GM23338 (cell line): ENCODE results near the gene TMEM123. TPM values are rescaled to one million over a fixed set of nuclear protein-coding genes. Genes with fewer than 3 reads are reported as not detected.

Source experiments
- ATAC-seq: fragments of 200-7000 bp; cut with Tn5 transposase; 3 replicates; pipeline ENCODE4 v1.9.1; 2020
- DNase-seq: peaks from one replicate; pipeline ENCODE4 v3.0.0-alpha.2; 2015; ENCODE audit warnings: low spot score
- H2AFZ ChIP-seq: fragments of 200-600 bp; sonication (generic); 2 replicates; pipeline ENCODE4 v1.8.0; 2016; ENCODE audit warnings: antibody characterized with exemption, mild to moderate bottlenecking, moderate library complexity
- H3F3A ChIP-seq: fragments of 200-600 bp; sonication (generic); replicated peaks from 2 replicates; pipeline ENCODE4 v1.8.0; 2017; ENCODE audit warnings: antibody characterized with exemption, mixed run types, low read depth
- H3K27ac ChIP-seq: fragments of 200-600 bp; sonication (generic); 2 replicates; pipeline ENCODE4 v1.6.1; 2016; ENCODE audit warnings: low read depth
- H3K27me3 ChIP-seq: fragments of 200-600 bp; sonication (generic); 2 replicates; pipeline ENCODE4 v1.8.0; 2016; ENCODE audit warnings: mild to moderate bottlenecking, mixed run types, moderate library complexity; ENCODE audit not compliant: insufficient read depth
- H3K36me3 ChIP-seq: fragments of 200-600 bp; sonication (generic); 2 replicates; pipeline ENCODE4 v1.8.0; 2016; ENCODE audit warnings: mild to moderate bottlenecking; ENCODE audit not compliant: insufficient read depth
- H3K4me1 ChIP-seq: fragments of 200-600 bp; sonication (generic); 2 replicates; pipeline ENCODE4 v1.8.0; 2016; ENCODE audit warnings: mild to moderate bottlenecking, moderate library complexity; ENCODE audit not compliant: insufficient read depth
- H3K4me2 ChIP-seq: fragments of 200-600 bp; sonication (generic); 2 replicates; pipeline ENCODE4 v1.7.1; 2017; ENCODE audit warnings: mixed run types
- H3K4me3 ChIP-seq: fragments of 200-600 bp; sonication (generic); 2 replicates; pipeline ENCODE4 v1.6.1; 2016; ENCODE audit warnings: mixed run types
- H3K79me2 ChIP-seq: fragments of 200-600 bp; sonication (generic); replicated peaks from 2 replicates; pipeline ENCODE4 v1.8.0; 2017; ENCODE audit warnings: mild to moderate bottlenecking; ENCODE audit not compliant: insufficient read depth
- H3K9me2 ChIP-seq: fragments of 200-600 bp; sonication (generic); 2 replicates; pipeline ENCODE4 v1.8.0; 2017; ENCODE audit not compliant: insufficient read depth
- H4K20me1 ChIP-seq: fragments of 200-600 bp; sonication (generic); replicated peaks from 2 replicates; pipeline ENCODE4 v1.8.0; 2017; ENCODE audit warnings: mild to moderate bottlenecking; ENCODE audit not compliant: insufficient read depth
- H3K27ac Mint-ChIP-seq: 2 replicates; pipeline ENCODE4 v1.8.0; 2020; ENCODE audit warnings: inconsistent platforms, mild to moderate bottlenecking, moderate library complexity, mixed read lengths
- H3K27me3 Mint-ChIP-seq: 3 replicates; pipeline ENCODE4 v1.8.0; 2022; ENCODE audit warnings: low read depth, mild to moderate bottlenecking, moderate library complexity, mixed read lengths, inconsistent platforms; ENCODE audit not compliant: insufficient read depth, poor library complexity
- H3K36me3 Mint-ChIP-seq: 3 replicates; pipeline ENCODE4 v1.8.0; 2021; ENCODE audit warnings: low read depth, mild to moderate bottlenecking, inconsistent platforms, moderate library complexity, mixed read lengths
- H3K4me1 Mint-ChIP-seq: 3 replicates; pipeline ENCODE4 v1.8.0; 2020; ENCODE audit warnings: mild to moderate bottlenecking, inconsistent platforms, mixed read lengths
- H3K4me3 Mint-ChIP-seq: 3 replicates; pipeline ENCODE4 v1.8.0; 2021; ENCODE audit warnings: moderate library complexity, mild to moderate bottlenecking, inconsistent platforms, mixed read lengths
- H3K9me3 Mint-ChIP-seq: 3 replicates; pipeline ENCODE4 v1.8.0; 2020; ENCODE audit warnings: moderate library complexity, mild to moderate bottlenecking, inconsistent platforms, mixed read lengths
- CREB1 ChIP-seq: fragments of 250-450 bp; sonication (Bioruptor Pico); IDR thresholded peaks from 2 replicates; pipeline ENCODE4 v1.5.0; 2020; ENCODE audit warnings: low read depth, mild to moderate bottlenecking, moderate library complexity
- CTCF ChIP-seq, 2 experiments: fragments of 200-600 bp in 1 of 2; sonication (generic) in 1 of 2; conservative IDR thresholded peaks; 2 replicates each; pipeline versions ENCODE4 v1.5.1 to v1.6.1; 2016 to 2017; ENCODE audit warnings: antibody characterized with exemption in 2 of 2, low read depth in 2 of 2, mild to moderate bottlenecking in 2 of 2, moderate library complexity in 1 of 2
- ETS1 ChIP-seq: IDR thresholded peaks from 2 replicates; pipeline ENCODE4 v1.6.1; 2016; ENCODE audit warnings: antibody characterized with exemption
- EZH2 ChIP-seq: fragments of 200-600 bp; sonication (generic); IDR thresholded peaks from one replicate; pipeline ENCODE4 v1.8.0; 2017; ENCODE audit warnings: antibody characterized with exemption, mild to moderate bottlenecking, low read depth; ENCODE audit not compliant: unreplicated experiment
- EZH2phosphoT487 ChIP-seq: fragments of 200-600 bp; sonication (generic); IDR thresholded peaks from one replicate; pipeline ENCODE4 v1.8.1; 2018; ENCODE audit warnings: antibody characterized with exemption; ENCODE audit not compliant: unreplicated experiment
- JUNB ChIP-seq: IDR thresholded peaks from one replicate; pipeline ENCODE4 v1.6.1; 2016; ENCODE audit warnings: antibody characterized with exemption; ENCODE audit not compliant: unreplicated experiment
- NANOG ChIP-seq: IDR thresholded peaks from 2 replicates; pipeline ENCODE4 v1.6.1; 2016; ENCODE audit warnings: antibody characterized with exemption, borderline replicate concordance
- POLR2AphosphoS5 ChIP-seq: IDR thresholded peaks from 2 replicates; pipeline ENCODE4 v1.6.1; 2016; ENCODE audit warnings: antibody characterized with exemption, low read depth
- REST ChIP-seq: IDR thresholded peaks from one replicate; pipeline ENCODE4 v1.6.1; 2018; ENCODE audit warnings: antibody characterized with exemption; ENCODE audit not compliant: unreplicated experiment
- STAT1 ChIP-seq: IDR thresholded peaks from one replicate; pipeline ENCODE4 v1.6.1; 2016; ENCODE audit warnings: antibody characterized with exemption; ENCODE audit not compliant: unreplicated experiment
- ZNF114 ChIP-seq: fragments of 250-450 bp; sonication (Bioruptor Pico); IDR thresholded peaks from 2 replicates; pipeline ENCODE4 v1.5.0; 2020; ENCODE audit warnings: mild to moderate bottlenecking, moderate library complexity
- ZNF331 ChIP-seq: fragments of 250-450 bp; sonication (Bioruptor Pico); IDR thresholded peaks from 2 replicates; pipeline ENCODE4 v1.5.0; 2020; ENCODE audit warnings: low read depth, mild to moderate bottlenecking, moderate library complexity
- ZNF462 ChIP-seq: fragments of 250-450 bp; sonication (Bioruptor Pico); IDR thresholded peaks from 2 replicates; pipeline ENCODE4 v1.5.0; 2020; ENCODE audit warnings: mild to moderate bottlenecking, moderate library complexity
- polyA plus RNA-seq: library from polyadenylated mRNA; unstranded; fragments of >200 nt; fragmentation: Nextera tagmentation; extraction: Ambion mirVana; gene quantifications from 2 replicates; pipeline ENCODE4 v1.2.1, GENCODE V29; 2016
- total RNA-seq: library from RNA; depleted of rRNA; stranded (reverse); fragments of >200 nt; shearing (Covaris generic); gene quantifications from 2 replicates; pipeline ENCODE4 v1.2.3, GENCODE V29; 2014

The TMEM123 gene
- total and polyA plus RNA-seq, 2 experiments from 2014 or later: 44.1 to 61.0 TPM

GRCh38 chr11:102357116-102357515 lies 95.4 kb downstream of the TMEM123 start:
- no peak overlapping the region for H3K4me2 ChIP-seq
- TF ChIP-seq POLR2AphosphoS5 (no peak), STAT1 (no peak), NANOG (no peak), EZH2phosphoT487 (no peak), CTCF (conservative IDR thresholded peaks at IDR 0.05; ENCODE audit: low read depth in 2 of 2) (no peak), JUNB (no peak), ZNF114 (CRISPR knock-in tag) (no peak), ETS1 (no peak), ZNF331 (CRISPR knock-in tag) (no peak), ZNF462 (CRISPR knock-in tag) (no peak), CREB1 (CRISPR knock-in tag) (no peak), REST (no peak), EZH2 (no peak)

More at GRCh38 chr11:102357116-102357515, 95.4 kb downstream of the TMEM123 start:
- no peaks in the 10 kb centered on the region for H3K27me3 Mint-ChIP-seq
- H3K27me3 ChIP-seq: no peaks in the 10 kb centered on the region
- H3K9me2 ChIP-seq: no peaks in the 10 kb centered on the region
- no peak overlapping the region for H2AFZ ChIP-seq
- H3K9me3 Mint-ChIP-seq: peaks cover 8% of the 10 kb centered on the region; the same call in 2 of the 3 replicates
- H3K79me2 ChIP-seq: peaks cover 26% of the 10 kb centered on the region
- H3K36me3 Mint-ChIP-seq: peaks cover 41% of the 10 kb centered on the region
- H3F3A ChIP-seq: no peaks in the 10 kb centered on the region
- H3K4me3 ChIP-seq: no peak overlapping the region
- ATAC-seq: no peak
- H3K36me3 ChIP-seq: no peaks in the 10 kb centered on the region
- no peak overlapping the region for H3K27ac ChIP-seq
- DNase-seq: no peak
- no peaks in the 10 kb centered on the region for H3K4me1 Mint-ChIP-seq
- no peak overlapping the region for H3K27ac Mint-ChIP-seq
- H4K20me1 ChIP-seq: peaks cover 8% of the 10 kb centered on the region; the same call in 1 of the 2 replicates
- H3K4me1 ChIP-seq: no peaks in the 10 kb centered on the region
- no peak overlapping the region for H3K4me3 Mint-ChIP-seq
